Measurements from ENCODE around the gene TSPAN18. TPM values are rescaled to one million over a fixed set of nuclear protein-coding genes. Genes with fewer than 3 reads are reported as not detected.

TSPAN18 gene
- total RNA-seq, 2 experiments from 2014 or later = not detected

- Histone ChIP-seq H2AFZ (ENCODE audit: low read length) (no peak overlapping the region), H3K4me3 (ENCODE audit: low read depth, low read length, poor library complexity, severe bottlenecking) (no peak overlapping the region), H4K20me1 (ENCODE audit: insufficient read depth, low read length) (no peaks in the 10 kb centered on the region), H3K4me1 (ENCODE audit: insufficient read depth, low read length, poor library complexity, severe bottlenecking) (peaks cover 9% of the 10 kb centered on the region), H3K9me3 (ENCODE audit: low read length) (no peaks in the 10 kb centered on the region), H3K79me2 (ENCODE audit: insufficient read depth, low read depth, low read length) (no peaks in the 10 kb centered on the region), H3K4me2 (ENCODE audit: low read length) (no peak overlapping the region), H3K36me3 (ENCODE audit: insufficient read depth, low read length) (no peaks in the 10 kb centered on the region), H3K9me2 (ENCODE audit: insufficient read depth, low read length) (no peaks in the 10 kb centered on the region), H3K27ac (ENCODE audit: low read depth, low read length, poor library complexity, severe bottlenecking) (no peak overlapping the region)
- intact Hi-C loops (cut with micrococcal nuclease; ENCODE audit: unreplicated experiment) = no loop called here
- TF ChIP-seq CTCF (conservative IDR thresholded peaks at IDR 0.05; ENCODE audit: low read length) (no peak), EZH2phosphoT487 (IDR thresholded peaks at IDR 0.05; ENCODE audit: borderline replicate concordance, low read depth, low read length) (no peak)
- CTCF ChIA-PET (ENCODE audit: unreplicated experiment) = no interaction called here
- no TSS peak for BruUV-seq (replicated peaks)
- DNase-seq (ENCODE audit: low spot score) = no peak
- POLR2A ChIA-PET = no interaction called here
These were observed 225.3 kb downstream of the TSPAN18 start for GRCh38 chr11:44952082-44952481.

DNA sequence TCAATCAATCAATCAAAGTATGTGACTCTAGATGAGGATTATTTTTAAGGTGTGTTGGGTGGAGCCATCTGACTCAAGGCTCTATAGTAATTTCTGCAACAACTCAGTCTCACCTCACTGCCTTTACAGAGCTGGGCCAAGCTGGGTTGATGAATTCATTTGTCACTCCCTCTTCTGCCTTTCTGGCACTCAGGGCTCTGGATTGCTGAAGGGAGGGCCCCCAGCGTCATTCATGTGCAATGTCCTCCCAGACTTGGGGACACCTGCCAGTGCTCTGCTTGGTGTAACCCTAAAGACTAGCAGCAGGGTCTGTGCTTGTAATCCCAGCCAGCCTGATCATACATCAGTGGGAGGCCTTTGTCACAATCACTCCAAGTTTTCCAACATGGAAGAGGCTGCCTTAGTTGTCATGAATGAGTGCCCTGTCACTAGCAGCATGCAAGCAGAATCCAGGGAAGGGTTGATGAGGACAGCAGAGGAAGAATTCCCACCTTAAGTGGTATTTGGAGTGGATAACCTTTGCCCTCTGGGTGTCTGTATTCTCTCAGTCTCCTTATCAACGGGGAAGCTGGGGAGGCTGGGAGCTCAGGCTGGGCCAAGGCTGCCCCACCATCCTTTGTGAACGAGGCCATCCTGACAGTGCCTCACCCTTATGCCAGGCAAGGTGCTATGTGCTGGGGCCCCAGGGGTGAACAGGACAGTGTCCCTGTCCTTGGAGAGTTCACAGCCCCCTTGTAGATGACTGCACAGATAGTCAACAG lies 225.9 kb downstream of the TSPAN18 start:
- no TSS peak for BruUV-seq (replicated peaks)

More for the DNA sequence above, 225.9 kb downstream of the TSPAN18 start:
- ChIA-PET CTCF (ENCODE audit: unreplicated experiment) (no interaction called here), POLR2A (no interaction called here)
- H3K27ac ChIP-seq (ENCODE audit: low read depth, low read length, poor library complexity, severe bottlenecking) = no peak overlapping the region
- H3K9me3 ChIP-seq (ENCODE audit: low read length) = no peaks in the 10 kb centered on the region
- H3K4me3 ChIP-seq (ENCODE audit: low read depth, low read length, poor library complexity, severe bottlenecking) = no peak overlapping the region
- H3K79me2 ChIP-seq (ENCODE audit: insufficient read depth, low read depth, low read length) = no peaks in the 10 kb centered on the region
- no peak overlapping the region for H3K4me2 ChIP-seq (ENCODE audit: low read length)
- H3K4me1 ChIP-seq (ENCODE audit: insufficient read depth, low read length, poor library complexity, severe bottlenecking) = peaks cover 9% of the 10 kb centered on the region
- TF ChIP-seq CTCF (conservative IDR thresholded peaks at IDR 0.05; ENCODE audit: low read length) (no peak), EZH2phosphoT487 (IDR thresholded peaks at IDR 0.05; ENCODE audit: borderline replicate concordance, low read depth, low read length) (no peak)
- no peak overlapping the region for H2AFZ ChIP-seq (ENCODE audit: low read length)
- H4K20me1 ChIP-seq (ENCODE audit: insufficient read depth, low read length) = no peaks in the 10 kb centered on the region
- H3K9me2 ChIP-seq (ENCODE audit: insufficient read depth, low read length) = no peaks in the 10 kb centered on the region
- DNase-seq (ENCODE audit: low spot score) = no peak
- H3K36me3 ChIP-seq (ENCODE audit: insufficient read depth, low read length) = no peaks in the 10 kb centered on the region
- intact Hi-C loops (cut with micrococcal nuclease; ENCODE audit: unreplicated experiment) = no loop called here
